Suprapubic skin (tissue), 3 donors: ENCODE results near the gene PLA2G2F.

Experiments
- CTCF ChIP-seq, 2 donors: fragments of 200-600 bp in 1 of 2; fragments of 450-650 bp in 1 of 2; sonication (generic) in 1 of 2; IDR thresholded peaks; one replicate each; pipeline ENCODE4 v1.5.1; 2016 to 2019; ENCODE audit warnings: antibody characterized with exemption in 2 of 2, mild to moderate bottlenecking in 1 of 2, moderate library complexity in 1 of 2
- EP300 ChIP-seq: sonication (generic); formaldehyde crosslinking; IDR thresholded peaks from one replicate; pipeline ENCODE4 v1.6.1; 2017; ENCODE audit warnings: antibody characterized with exemption
- POLR2A ChIP-seq, 2 donors: fragments of 450-650 bp; IDR thresholded peaks; one replicate each; pipeline ENCODE4 v1.6.1; 2017; ENCODE audit warnings: antibody characterized with exemption in 2 of 2, mild to moderate bottlenecking in 2 of 2, moderate library complexity in 2 of 2

GRCh38 chr1:20138346-20138745, 777 bp upstream of the PLA2G2F start:
- no peak for TF ChIP-seq EP300
- no peak for TF ChIP-seq CTCF (IDR thresholded peaks at IDR 0.05)
- TF ChIP-seq POLR2A (IDR thresholded peaks at IDR 0.05), result no peak
